NOMO-1 treated with DMSO at 0.1 percent for 48 hours (cell line): Measurements from ENCODE around the gene APOL3.
"Not testable (repeated sequence)": the region's sequence is repeated elsewhere in the genome, so short reads cannot be mapped to it uniquely, and the experiment has no call there.

Experiments
- DNase-seq: peaks from one replicate; lab custom pipeline; 2025; ENCODE audit not compliant: unreplicated experiment; lab: John Stamatoyannopoulos, UW

The APOL3 gene

GRCh38 chr22:36162127-36163034 lies 1.8 kb upstream of the APOL3 start:
- DNase-seq, result peak; percentile 53

GRCh38 chr22:36161793-36162126 lies 1.2 kb upstream of the APOL3 start:
- DNase-seq, result not testable (repeated sequence)

GRCh38 chr22:36156515-36157419 lies 3.8 kb downstream of the APOL3 start:
- peak; percentile 53 for DNase-seq

GRCh38 chr22:36156119-36156514 lies 4.4 kb downstream of the APOL3 start:
- no peak for DNase-seq

DNA sequence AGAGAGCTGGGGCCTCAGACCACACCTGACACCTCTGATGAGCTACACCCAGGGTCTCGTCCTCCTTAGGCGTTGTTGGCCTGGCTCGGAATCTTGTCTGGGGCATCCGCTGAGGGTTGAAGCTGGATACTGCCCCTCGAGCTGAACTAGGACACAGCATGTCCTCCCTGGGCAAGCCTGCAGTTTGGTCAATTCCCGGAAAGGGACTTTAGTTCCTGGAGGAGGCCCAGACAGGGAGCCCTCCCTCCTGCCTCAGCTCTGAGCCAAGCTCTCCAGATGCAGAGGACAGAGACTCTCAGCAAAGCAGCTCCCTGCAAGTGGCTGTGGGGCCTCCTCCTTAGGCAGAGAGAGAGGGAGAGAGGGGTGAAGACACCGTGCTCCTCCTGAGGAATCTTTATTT lies 4.9 kb downstream of the APOL3 start:
- no peak for DNase-seq

DNA sequence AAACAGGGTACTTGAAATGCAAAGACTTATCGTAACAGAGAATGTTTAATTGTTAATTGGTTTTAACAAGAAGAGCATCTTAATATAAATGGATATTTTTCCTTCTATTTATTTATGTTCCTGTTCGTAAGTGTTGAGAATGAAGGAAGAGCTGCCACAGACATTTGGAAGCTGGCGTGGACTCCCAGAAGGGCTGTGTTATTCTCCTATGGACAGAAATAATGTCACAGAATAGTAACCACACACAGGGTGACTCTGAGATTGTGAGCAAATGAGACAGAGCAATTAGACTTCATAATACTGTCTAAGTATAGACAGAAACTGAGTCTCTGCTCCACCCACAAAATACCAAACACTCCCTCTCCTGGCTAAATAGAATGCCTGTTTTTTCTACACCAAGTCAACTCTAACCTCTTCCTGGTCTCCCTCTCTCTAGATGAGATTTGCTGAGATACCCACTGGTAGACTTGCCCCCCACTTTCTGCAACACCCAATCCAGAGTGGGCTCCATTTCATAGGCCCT lies 6.1 kb downstream of the APOL3 start:
- DNase-seq, result no peak

GRCh38 chr22:36153501-36154422 lies 6.8 kb downstream of the APOL3 start:
- no peak for DNase-seq

- not testable (repeated sequence) for DNase-seq
Observed at GRCh38 chr22:36152821-36153220, 7.7 kb downstream of the APOL3 start.

GRCh38 chr22:36152088-36152487 lies 8.5 kb downstream of the APOL3 start:
- DNase-seq, result no peak

DNA sequence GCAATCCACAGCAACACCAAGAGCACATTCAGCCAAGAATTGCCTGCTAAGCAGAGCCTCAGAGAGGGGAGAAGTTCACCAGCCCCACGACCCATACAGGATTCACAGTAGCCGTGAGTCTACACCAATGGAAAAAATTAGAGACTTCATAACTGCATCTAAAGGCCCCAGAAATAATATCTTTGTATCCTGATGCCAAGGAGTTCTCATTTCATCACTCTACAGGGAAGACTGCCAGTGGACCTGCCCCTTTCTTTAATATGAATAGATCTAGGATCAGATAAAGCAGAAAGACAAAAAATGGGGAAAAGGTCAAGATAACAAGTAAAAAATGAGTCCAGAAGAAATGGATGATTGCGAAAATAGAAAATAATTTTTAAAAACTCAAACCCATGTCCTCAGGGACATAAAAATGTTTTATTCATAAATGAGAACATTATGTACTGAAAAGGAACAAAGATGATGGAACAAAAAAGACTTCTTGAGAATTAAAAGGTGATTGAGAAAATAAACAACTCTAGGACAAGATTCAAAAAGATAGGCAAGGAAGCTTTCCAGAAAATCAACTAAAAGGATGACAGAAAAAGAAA lies 9.5 kb downstream of the APOL3 start:
- no peak for DNase-seq

- DNase-seq, result no peak
Observed at GRCh38 chr22:36149441-36149840, 11.1 kb downstream of the APOL3 start.

- no peak for DNase-seq
Observed at GRCh38 chr22:36148411-36148810, 12.1 kb downstream of the APOL3 start.

DNA sequence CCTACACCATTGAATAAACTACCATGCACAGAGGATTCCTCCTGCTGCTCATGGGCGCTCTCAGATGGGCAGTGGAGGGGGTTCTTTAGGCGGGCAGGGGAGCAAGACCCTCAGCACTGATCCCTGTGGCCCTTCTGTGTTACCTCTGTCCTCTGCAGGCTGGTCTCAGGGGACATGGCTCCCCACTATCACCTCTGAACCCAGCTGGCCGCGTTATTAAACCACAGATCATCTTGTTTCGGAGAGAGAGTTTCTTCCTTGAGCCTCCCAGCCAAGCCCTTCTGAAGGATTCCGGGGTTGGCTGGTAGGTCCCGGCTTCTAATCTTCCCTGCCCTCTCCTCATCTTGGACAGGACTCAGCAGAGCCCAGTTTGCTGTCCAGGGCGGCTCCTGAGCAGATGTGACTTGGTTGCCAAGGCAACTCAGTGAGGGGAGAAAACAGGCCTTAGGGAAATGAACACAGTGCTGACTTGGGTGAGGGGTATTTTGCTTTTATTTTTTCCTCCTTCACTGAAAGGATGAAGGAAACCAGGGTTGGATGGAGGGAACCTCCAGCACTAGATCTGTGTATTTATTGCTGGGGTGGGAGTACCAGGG lies 13.3 kb downstream of the APOL3 start:
- no peak for DNase-seq

- no peak for DNase-seq
Observed at GRCh38 chr22:36145881-36146280, 14.7 kb downstream of the APOL3 start.

DNA sequence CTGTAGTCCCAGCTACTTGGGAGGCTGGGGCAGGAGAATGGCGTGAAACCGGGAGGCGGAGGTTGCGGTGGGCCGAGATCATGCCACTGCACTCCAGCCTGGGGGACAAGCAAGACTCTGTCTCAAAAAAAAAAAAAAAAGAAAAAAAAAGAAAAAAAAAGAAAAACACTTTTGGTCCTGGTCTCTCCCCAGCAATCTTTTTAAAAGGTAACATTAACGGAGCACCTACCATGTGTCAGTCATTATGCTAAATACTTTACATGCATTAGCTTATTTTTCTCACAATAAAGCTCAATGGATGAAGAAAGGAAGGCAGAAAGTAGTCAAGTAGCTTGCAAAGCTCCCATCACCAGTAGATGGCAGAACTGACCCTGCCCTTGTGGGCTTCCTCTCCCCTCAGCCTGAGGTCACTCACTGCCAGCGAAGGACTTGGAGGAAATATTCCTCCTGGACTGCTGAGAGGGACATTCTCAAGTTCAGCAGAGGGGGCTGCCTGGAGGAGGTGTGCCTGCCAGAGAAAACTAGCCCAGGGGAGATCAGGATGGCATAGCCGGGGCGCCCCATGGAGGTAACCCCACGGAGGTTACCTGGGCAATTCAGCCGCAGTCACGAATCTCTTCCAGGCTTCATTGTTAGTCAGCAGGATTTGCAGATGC lies 15.5 kb downstream of the APOL3 start:
- peak; percentile 50 for DNase-seq

GRCh38 chr22:36143956-36144355 lies 16.6 kb downstream of the APOL3 start:
- no peak for DNase-seq

- DNase-seq, result no peak
Observed at GRCh38 chr22:36143066-36143815, 17.3 kb downstream of the APOL3 start.

DNA sequence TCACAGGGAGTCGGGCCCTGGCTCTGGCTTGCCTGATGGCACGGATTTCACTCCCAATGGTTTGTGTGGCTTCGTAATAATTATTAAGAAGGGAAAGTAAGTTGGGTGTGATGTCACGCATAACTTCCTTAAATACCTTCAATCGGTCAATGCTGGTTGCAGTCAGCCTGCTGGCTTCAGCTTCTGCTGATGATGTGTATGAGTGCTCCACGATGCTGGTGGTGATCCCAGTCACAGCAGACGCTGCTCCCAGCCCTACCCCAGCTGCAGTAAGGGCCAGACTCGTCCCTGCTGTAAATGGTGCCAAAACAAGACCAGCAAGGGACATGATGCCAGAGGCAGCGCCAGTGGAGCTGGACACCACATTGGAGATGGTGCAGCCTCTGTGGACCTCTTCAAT lies 19.1 kb downstream of the APOL3 start:
- DNase-seq, result no peak

- DNase-seq, result not testable (repeated sequence)
Observed at GRCh38 chr22:36138709-36139108, 21.8 kb downstream of the APOL3 start.
